Measurements from ENCODE around the gene CLDN25.

CLDN25 gene

GRCh38 chr11:113805640-113806039 is 26.0 kb downstream of the CLDN25 start:
- H3K4me3 ChIP-seq (ENCODE audit: low read depth, low read length), result no peak overlapping the region

GRCh38 chr11:113806406-113806805 is 26.8 kb downstream of the CLDN25 start:
- no peak for DNase-seq (ENCODE audit: low read depth)
- no peak overlapping the region for H3K4me3 ChIP-seq (ENCODE audit: low read depth, low read length)

More at GRCh38 chr11:113805640-113806039, 26.0 kb downstream of the CLDN25 start:
- no peak for DNase-seq (ENCODE audit: low read depth)

GRCh38 chr11:113808931-113809330 is 29.3 kb downstream of the CLDN25 start:
- DNase-seq (ENCODE audit: low read depth), result no peak
- no peak overlapping the region for H3K4me3 ChIP-seq (ENCODE audit: low read depth, low read length)

GRCh38 chr11:113814181-113814580 is 34.6 kb downstream of the CLDN25 start:
- H3K4me3 ChIP-seq (ENCODE audit: low read depth, low read length), result no peak overlapping the region
- DNase-seq (ENCODE audit: low read depth), result no peak

GRCh38 chr11:113817162-113817561 is 37.6 kb downstream of the CLDN25 start:
- H3K4me3 ChIP-seq (ENCODE audit: low read depth, low read length), result no peak overlapping the region
- no peak for DNase-seq (ENCODE audit: low read depth)

- no peak for DNase-seq (ENCODE audit: low read depth)
- H3K4me3 ChIP-seq (ENCODE audit: low read depth, low read length), result no peak overlapping the region
Observed at GRCh38 chr11:113817626-113818025, 38.0 kb downstream of the CLDN25 start.

- no peak overlapping the region for H3K4me3 ChIP-seq (ENCODE audit: low read depth, low read length)
- DNase-seq (ENCODE audit: low read depth), result no peak
Observed at GRCh38 chr11:113818426-113818825, 38.8 kb downstream of the CLDN25 start.

- no peak for DNase-seq (ENCODE audit: low read depth)
- no peak overlapping the region for H3K4me3 ChIP-seq (ENCODE audit: low read depth, low read length)
Observed at GRCh38 chr11:113827477-113827876, 47.9 kb downstream of the CLDN25 start.

GRCh38 chr11:113828191-113828590 is 48.6 kb downstream of the CLDN25 start:
- H3K4me3 ChIP-seq (ENCODE audit: low read depth, low read length), result no peak overlapping the region
- DNase-seq (ENCODE audit: low read depth), result no peak

- no peak overlapping the region for H3K4me3 ChIP-seq (ENCODE audit: low read depth, low read length)
- DNase-seq (ENCODE audit: low read depth), result no peak
Observed at GRCh38 chr11:113829751-113830150, 50.2 kb downstream of the CLDN25 start.
